NCI-H2196 (cell line): ENCODE results near the gene IRS4.

Experiments
- DNase-seq: peaks from one replicate; lab custom pipeline; 2025; ENCODE audit not compliant: unreplicated experiment; lab: John Stamatoyannopoulos, UW

IRS4 gene

GRCh38 chrX:108736509-108737479, at the start of gene IRS4:
Gene IRS4 (minus strand): TSS chrX:108736563.
- DNase-seq = peak; percentile 26

DNA sequence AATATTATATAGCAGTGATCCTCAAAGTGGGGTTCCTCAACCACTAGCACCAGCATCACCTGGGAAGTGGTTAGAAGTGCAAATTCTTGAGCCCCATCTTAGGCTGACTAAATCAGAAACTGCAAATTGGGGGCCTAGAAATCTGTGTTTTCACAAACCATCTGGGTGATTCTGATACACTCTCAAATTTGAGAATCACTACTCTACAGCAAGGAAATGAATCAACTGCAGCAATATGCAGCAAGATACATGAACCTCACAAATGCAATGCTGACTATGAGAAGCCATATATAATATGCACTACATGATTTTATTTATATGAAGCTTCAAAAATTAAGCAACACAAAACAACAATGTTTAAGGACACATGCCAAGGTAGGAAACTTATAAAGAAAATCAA, 36.2 kb upstream of the IRS4 start:
- DNase-seq = no peak

- no peak for DNase-seq
These were observed 27.2 kb upstream of the IRS4 start for GRCh38 chrX:108763559-108763958.

DNA sequence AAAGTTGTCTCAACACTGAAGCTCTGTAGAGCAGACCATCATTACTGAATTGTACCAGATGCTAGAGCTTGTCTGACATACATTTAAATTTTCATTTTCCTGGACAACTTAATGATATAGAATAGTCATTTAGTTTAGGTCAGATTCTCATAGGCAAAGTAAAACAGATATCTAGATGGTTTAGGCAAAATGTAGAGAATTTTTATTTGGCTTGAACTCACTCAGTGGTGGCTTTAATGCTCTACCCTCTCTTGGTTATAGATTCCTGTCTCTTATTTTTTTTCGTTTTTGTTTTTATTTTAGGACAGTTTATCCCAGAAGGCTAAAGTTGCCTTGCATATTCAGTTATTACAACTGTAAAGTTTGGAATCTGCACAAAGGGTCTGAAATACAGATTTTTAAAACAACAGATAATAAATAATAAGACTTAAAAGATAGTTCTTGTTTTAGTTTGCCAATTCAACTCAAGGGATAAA, 4.0 kb upstream of the IRS4 start:
- DNase-seq = no peak

- DNase-seq = no peak
These were observed 1.4 kb upstream of the IRS4 start for GRCh38 chrX:108737754-108738153.

GRCh38 chrX:108735679-108736508, 469 bp downstream of the IRS4 start:
- peak; percentile 4 for DNase-seq

DNA sequence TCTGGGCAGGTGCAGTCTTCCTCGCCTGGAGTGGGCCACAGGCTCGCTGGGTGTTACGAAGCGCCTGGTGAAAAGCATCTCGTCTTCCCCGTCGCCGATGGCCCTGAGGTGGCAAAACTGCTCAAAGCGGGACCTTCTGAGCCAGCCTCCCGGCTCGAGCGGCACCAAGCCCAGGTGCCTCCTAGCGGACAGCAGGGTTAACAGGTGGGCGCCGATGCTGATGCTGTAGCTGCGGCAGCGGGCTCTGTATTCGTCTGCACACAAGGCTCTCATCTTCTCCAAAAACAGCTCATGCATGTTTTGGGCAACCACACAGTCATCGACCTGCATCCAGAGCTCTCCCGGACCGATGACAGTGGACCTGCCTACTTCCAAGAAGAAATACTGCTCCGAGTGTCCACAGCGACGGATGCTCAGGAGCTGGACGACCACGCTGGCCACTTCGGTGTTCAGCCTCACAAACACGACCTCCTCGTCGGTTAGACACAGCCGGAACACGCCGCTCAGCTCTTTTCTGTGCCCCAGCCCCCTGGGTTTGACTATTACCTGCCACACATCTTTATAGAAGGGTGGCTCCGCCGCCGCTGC, 1.2 kb downstream of the IRS4 start:
- DNase-seq = peak; percentile 15

DNA sequence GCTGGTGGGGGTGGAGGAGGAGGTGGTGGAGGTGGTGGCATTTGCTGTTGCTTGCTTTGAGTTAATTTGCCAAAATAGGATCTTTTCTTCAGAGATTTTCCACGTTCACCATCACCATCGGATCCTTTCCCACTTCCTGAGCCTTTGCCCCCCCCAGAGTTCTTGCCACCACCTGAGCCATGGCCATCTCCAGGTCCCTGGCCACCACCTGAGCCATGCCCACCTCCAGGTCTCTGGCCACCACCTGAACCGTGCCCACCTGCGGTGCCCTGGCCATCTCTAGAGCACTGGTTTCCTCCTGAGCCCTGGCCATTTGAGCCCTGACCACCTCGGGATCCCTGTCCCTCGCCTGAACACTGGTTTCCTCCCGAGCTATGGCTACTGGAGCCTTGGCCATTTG, 1.9 kb downstream of the IRS4 start:
- DNase-seq = no peak

DNA sequence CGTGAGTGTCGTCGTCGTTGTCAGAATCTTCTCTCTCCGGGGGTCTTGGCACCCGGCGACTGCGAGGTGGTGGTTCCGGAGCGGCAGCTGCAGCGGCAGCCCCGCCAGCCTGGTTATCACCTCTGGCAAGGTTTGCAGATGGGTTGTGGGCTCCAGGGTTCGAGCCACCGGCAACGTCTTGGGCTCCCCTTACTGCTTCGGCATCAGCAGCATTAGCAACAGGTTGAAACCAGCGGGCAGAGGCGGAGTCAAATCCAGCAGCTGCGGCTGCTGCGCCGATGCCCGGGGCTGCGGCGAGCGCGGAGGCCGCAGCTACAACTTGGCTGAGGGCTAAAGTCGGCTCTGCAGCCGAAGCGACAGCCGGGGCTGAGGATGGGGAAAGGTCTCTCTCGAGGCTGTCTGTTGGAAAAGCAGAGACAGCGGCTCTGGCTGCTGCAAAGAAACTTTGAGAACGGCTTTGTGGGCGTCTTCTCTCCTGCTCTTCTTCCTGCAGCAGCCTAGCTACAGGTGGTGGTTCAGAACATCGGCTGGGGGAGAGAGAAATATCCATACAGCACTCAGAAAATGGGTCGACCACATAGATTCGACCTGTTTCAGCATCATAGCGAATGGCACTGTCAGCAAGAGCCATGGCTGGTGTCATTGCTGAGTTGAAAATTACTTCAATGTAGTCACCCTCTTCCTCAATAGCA, 3.6 kb downstream of the IRS4 start:
- no peak for DNase-seq

GRCh38 chrX:108731153-108731552, 5.2 kb downstream of the IRS4 start:
- DNase-seq = no peak

- no peak for DNase-seq
These were observed 9.6 kb downstream of the IRS4 start for GRCh38 chrX:108726748-108727147.

DNA sequence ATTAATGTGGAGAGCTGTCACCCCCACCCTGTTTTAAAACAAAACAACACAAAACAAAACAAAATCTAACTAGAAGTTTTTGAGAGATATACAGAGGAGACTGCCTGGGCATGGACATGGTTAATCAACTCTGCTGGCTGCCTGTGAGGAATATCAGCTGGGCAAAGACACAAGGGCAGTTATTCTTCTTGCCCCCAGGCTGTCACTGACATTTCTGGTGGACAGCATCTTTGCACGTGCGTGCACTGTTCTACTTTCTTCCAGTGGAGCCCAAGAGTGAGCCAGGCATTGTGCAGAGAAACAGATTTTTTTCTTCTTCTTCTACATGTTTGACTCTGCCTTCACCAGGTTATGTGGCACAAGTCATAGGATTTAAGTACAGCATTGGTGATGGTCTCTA, 13.8 kb downstream of the IRS4 start:
- DNase-seq = no peak

DNA sequence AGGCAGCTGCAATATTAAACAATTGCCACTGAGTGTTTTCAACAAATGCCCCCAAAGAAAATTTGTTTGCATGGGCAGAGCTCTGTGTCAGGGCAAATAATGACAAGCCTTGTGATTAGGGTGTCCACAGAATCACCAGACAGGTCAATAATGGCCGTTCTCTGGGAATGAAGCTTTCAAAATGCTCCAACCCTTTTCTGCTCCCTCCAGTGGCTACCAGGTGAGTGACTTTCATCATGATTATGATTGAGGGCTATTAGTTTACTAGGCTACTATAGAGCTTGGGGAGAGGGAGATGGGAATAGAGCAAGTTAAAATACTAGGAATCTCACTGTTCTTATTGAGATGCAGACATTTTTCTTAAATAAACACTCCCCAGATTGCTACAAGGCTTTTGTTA, 23.5 kb downstream of the IRS4 start:
- DNase-seq = no peak

GRCh38 chrX:108704839-108705238, 31.5 kb downstream of the IRS4 start:
- DNase-seq = no peak

DNA sequence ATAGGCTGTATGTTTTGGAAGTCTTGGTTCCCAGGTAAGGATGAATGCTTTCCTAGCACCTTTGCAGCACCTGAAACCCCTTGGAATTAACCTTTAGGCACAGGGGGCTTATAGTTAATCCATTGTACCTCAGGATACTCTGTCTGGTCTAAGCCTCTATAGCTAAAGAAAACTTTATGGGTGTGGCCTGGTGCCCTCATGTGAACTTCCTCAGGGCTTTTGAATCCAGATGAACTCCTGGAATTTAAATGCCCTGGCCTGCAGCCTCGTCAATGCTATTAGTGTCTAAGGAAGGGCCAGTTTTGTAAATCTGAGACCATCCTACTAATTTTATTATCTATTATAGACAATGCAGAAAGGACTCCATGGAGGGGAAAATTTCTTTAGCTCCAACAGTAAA, 33.8 kb downstream of the IRS4 start:
- DNase-seq = no peak

- DNase-seq = no peak
These were observed 34.7 kb downstream of the IRS4 start for GRCh38 chrX:108701633-108702032.

GRCh38 chrX:108699368-108699767, 37.0 kb downstream of the IRS4 start:
- peak; percentile 1 for DNase-seq

- no peak for DNase-seq
These were observed 39.7 kb downstream of the IRS4 start for GRCh38 chrX:108696690-108697089.
